GM23338 (cell line): ENCODE results near the gene OIT3.

ENCODE experiments used
- EZH2 ChIP-seq: fragments of 200-600 bp; sonication (generic); IDR thresholded peaks from one replicate; pipeline ENCODE4 v1.8.0; 2017; ENCODE audit warnings: antibody characterized with exemption, mild to moderate bottlenecking, low read depth; ENCODE audit not compliant: unreplicated experiment
- EZH2phosphoT487 ChIP-seq: fragments of 200-600 bp; sonication (generic); IDR thresholded peaks from one replicate; pipeline ENCODE4 v1.8.1; 2018; ENCODE audit warnings: antibody characterized with exemption; ENCODE audit not compliant: unreplicated experiment
- POLR2AphosphoS5 ChIP-seq: IDR thresholded peaks from 2 replicates; pipeline ENCODE4 v1.6.1; 2016; ENCODE audit warnings: antibody characterized with exemption, low read depth
- ZNF114 ChIP-seq: fragments of 250-450 bp; sonication (Bioruptor Pico); IDR thresholded peaks from 2 replicates; pipeline ENCODE4 v1.5.0; 2020; ENCODE audit warnings: mild to moderate bottlenecking, moderate library complexity
- ZNF331 ChIP-seq: fragments of 250-450 bp; sonication (Bioruptor Pico); IDR thresholded peaks from 2 replicates; pipeline ENCODE4 v1.5.0; 2020; ENCODE audit warnings: low read depth, mild to moderate bottlenecking, moderate library complexity
- TF ChIP-seq, protein P1 (sequence below), 2 experiments: fragments of 200-600 bp in 1 of 2; sonication (generic) in 1 of 2; conservative IDR thresholded peaks; 2 replicates each; pipeline versions ENCODE4 v1.5.1 to v1.6.1; 2016 to 2017; ENCODE audit warnings: antibody characterized with exemption in 2 of 2, low read depth in 2 of 2, mild to moderate bottlenecking in 2 of 2, moderate library complexity in 1 of 2

GRCh38 chr10:72858067-72858466 is 35.5 kb upstream of the OIT3 start:
- TF ChIP-seq, protein P1, sequence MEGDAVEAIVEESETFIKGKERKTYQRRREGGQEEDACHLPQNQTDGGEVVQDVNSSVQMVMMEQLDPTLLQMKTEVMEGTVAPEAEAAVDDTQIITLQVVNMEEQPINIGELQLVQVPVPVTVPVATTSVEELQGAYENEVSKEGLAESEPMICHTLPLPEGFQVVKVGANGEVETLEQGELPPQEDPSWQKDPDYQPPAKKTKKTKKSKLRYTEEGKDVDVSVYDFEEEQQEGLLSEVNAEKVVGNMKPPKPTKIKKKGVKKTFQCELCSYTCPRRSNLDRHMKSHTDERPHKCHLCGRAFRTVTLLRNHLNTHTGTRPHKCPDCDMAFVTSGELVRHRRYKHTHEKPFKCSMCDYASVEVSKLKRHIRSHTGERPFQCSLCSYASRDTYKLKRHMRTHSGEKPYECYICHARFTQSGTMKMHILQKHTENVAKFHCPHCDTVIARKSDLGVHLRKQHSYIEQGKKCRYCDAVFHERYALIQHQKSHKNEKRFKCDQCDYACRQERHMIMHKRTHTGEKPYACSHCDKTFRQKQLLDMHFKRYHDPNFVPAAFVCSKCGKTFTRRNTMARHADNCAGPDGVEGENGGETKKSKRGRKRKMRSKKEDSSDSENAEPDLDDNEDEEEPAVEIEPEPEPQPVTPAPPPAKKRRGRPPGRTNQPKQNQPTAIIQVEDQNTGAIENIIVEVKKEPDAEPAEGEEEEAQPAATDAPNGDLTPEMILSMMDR (conservative IDR thresholded peaks at IDR 0.05; ENCODE audit: low read depth in 2 of 2) = no peak
- TF ChIP-seq EZH2phosphoT487 (no peak), EZH2 (no peak), ZNF114 (CRISPR knock-in tag) (no peak), POLR2AphosphoS5 (no peak), ZNF331 (CRISPR knock-in tag) (no peak)
